HEK293 (cell line): ENCODE measurements around the gene ZNF506.
A peak's percentile ranks its signal among the peaks of the same experiment; 100 is the strongest.

Experiments
- CTCF ChIA-PET: fragments of 350-600 bp; formaldehyde crosslinking; extraction: SDS; loops from one replicate; lab custom pipeline; 2021; ENCODE audit warnings: antibody characterized with exemption; lab: Yijun Ruan, JAX
- POLR2A ChIA-PET: fragments of 300-600 bp; formaldehyde crosslinking; extraction: SDS; loops from one replicate; lab custom pipeline; 2020; ENCODE audit warnings: antibody characterized with exemption, inconsistent platforms; lab: Yijun Ruan, JAX
- H3K27ac ChIP-seq: fragments of 200-500 bp; sonication (Bioruptor generic); 2 replicates; pipeline ENCODE4 v1.5.1; 2014; ENCODE audit warnings: low read depth, low read length, control low read depth, inconsistent platforms; ENCODE audit errors: extremely low read depth
- H3K36me3 ChIP-seq, 2 experiments: fragments of 200-500 bp in 1 of 2; sonication (Bioruptor generic) in 1 of 2; 1 replicate in 1 of 2; 2 replicates in 1 of 2; pipeline ENCODE4 v1.5.1; 2014 to 2017; ENCODE audit warnings: inconsistent platforms in 2 of 2, low read length in 2 of 2; ENCODE audit not compliant: control insufficient read depth in 2 of 2, insufficient read depth in 1 of 2
- H3K4me1 ChIP-seq: fragments of 200-500 bp; sonication (Bioruptor generic); 2 replicates; pipeline ENCODE4 v1.5.1; 2014; ENCODE audit warnings: mild to moderate bottlenecking, low read length, inconsistent platforms; ENCODE audit not compliant: control insufficient read depth, insufficient read depth
- H3K4me3 ChIP-seq: 2 replicates; pipeline ENCODE4 v1.5.1; 2011; ENCODE audit warnings: low read depth, mild to moderate bottlenecking, control low read depth, low read length, moderate library complexity
- H3K9me3 ChIP-seq: fragments of 200-500 bp; sonication (Bioruptor generic); 2 replicates; pipeline ENCODE4 v1.5.1; 2014; ENCODE audit warnings: low read depth, low read length, inconsistent platforms; ENCODE audit not compliant: control insufficient read depth, insufficient read depth
- GFI1B ChIP-seq: fragments of 450-650 bp; formaldehyde crosslinking; IDR thresholded peaks from 2 replicates; pipeline ENCODE4 v1.5.1; 2016; ENCODE audit warnings: missing biosample characterization, missing genetic modification characterization
- HOXD13 ChIP-seq: sonication (generic); formaldehyde crosslinking; IDR thresholded peaks from 2 replicates; pipeline ENCODE4 v1.8.0; 2022; ENCODE audit warnings: missing genetic modification reagents, borderline replicate concordance
- KLF8 ChIP-seq: fragments of 450-650 bp; formaldehyde crosslinking; IDR thresholded peaks from 2 replicates; pipeline ENCODE4 v1.5.1; 2016; ENCODE audit warnings: missing biosample characterization, missing genetic modification characterization
- ZFP69B ChIP-seq: fragments of 450-650 bp; formaldehyde crosslinking; IDR thresholded peaks from 2 replicates; pipeline ENCODE4 v1.5.1; 2016; ENCODE audit warnings: missing biosample characterization, missing genetic modification characterization
- ZNF274 ChIP-seq, 2 experiments: fragments of 200-500 bp in 1 of 2; fragments of 450-650 bp in 1 of 2; sonication (Bioruptor generic) in 1 of 2; formaldehyde crosslinking in 1 of 2; IDR thresholded peaks; 2 replicates each; pipeline versions ENCODE4 v1.5.1 to v1.6.1; 2014 to 2016; ENCODE audit warnings: borderline replicate concordance in 1 of 2, inconsistent platforms in 1 of 2, low read length in 1 of 2, missing biosample characterization in 1 of 2, missing genetic modification characterization in 1 of 2
- ZNF350 ChIP-seq: fragments of 450-650 bp; formaldehyde crosslinking; IDR thresholded peaks from 2 replicates; pipeline ENCODE4 v1.5.0; 2017; ENCODE audit warnings: missing biosample characterization, mild to moderate bottlenecking, missing genetic modification characterization
- ZNF416 ChIP-seq: fragments of 450-650 bp; formaldehyde crosslinking; IDR thresholded peaks from 2 replicates; pipeline ENCODE4 v1.5.1; 2016; ENCODE audit warnings: missing biosample characterization, missing genetic modification characterization
- ZNF433 ChIP-seq: fragments of 450-650 bp; formaldehyde crosslinking; IDR thresholded peaks from 2 replicates; pipeline ENCODE4 v1.5.1; 2016; ENCODE audit warnings: missing biosample characterization, missing genetic modification characterization, low read depth
- ZNF529 ChIP-seq: fragments of 450-650 bp; formaldehyde crosslinking; IDR thresholded peaks from 2 replicates; pipeline ENCODE4 v1.5.1; 2017; ENCODE audit warnings: missing genetic modification characterization, missing biosample characterization; ENCODE audit not compliant: insufficient replicate concordance
- ZNF571 ChIP-seq: fragments of 450-650 bp; formaldehyde crosslinking; IDR thresholded peaks from 2 replicates; pipeline ENCODE4 v1.5.0; 2017; ENCODE audit warnings: missing biosample characterization, missing genetic modification characterization
- ZNF610 ChIP-seq: fragments of 450-650 bp; formaldehyde crosslinking; IDR thresholded peaks from 2 replicates; pipeline ENCODE4 v1.5.1; 2016; ENCODE audit warnings: missing biosample characterization, missing genetic modification characterization, borderline replicate concordance
- ZNF677 ChIP-seq: fragments of 450-650 bp; IDR thresholded peaks from 2 replicates; pipeline ENCODE4 v1.5.0; 2018; ENCODE audit warnings: missing biosample characterization, mild to moderate bottlenecking, missing genetic modification characterization, moderate library complexity
- ZNF776 ChIP-seq: fragments of 450-650 bp; formaldehyde crosslinking; IDR thresholded peaks from 2 replicates; pipeline ENCODE4 v1.5.0; 2017; ENCODE audit warnings: missing biosample characterization, missing genetic modification characterization, borderline replicate concordance
- ZSCAN30 ChIP-seq: fragments of 450-650 bp; IDR thresholded peaks from 2 replicates; pipeline ENCODE4 v1.5.1; 2018; ENCODE audit warnings: missing biosample characterization, mild to moderate bottlenecking, missing genetic modification characterization, moderate library complexity
- TF ChIP-seq, protein P1 (sequence below): fragments of 450-650 bp; formaldehyde crosslinking; IDR thresholded peaks from 2 replicates; pipeline ENCODE4 v1.5.1; 2017; ENCODE audit warnings: missing biosample characterization, mild to moderate bottlenecking, missing genetic modification characterization, moderate library complexity
- TF ChIP-seq, protein P2 (sequence below): fragments of 450-650 bp; IDR thresholded peaks from 2 replicates; pipeline ENCODE4 v1.5.1; 2018; ENCODE audit warnings: missing biosample characterization, missing genetic modification characterization

ZNF506 gene

GRCh38 chr19:19750842-19751790, 70.4 kb downstream of the ZNF506 start:
- ChIA-PET CTCF (interaction anchor here (0.5 to 0.7 kb wide), 2 partner anchors 16 to 20 kb away, joined by 3 read pairs; no protein-coding TSS in a partner anchor), POLR2A (interaction anchor here (1.3 kb wide), 1 partner anchor 25 kb away, joined by 3 read pairs; no protein-coding TSS in a partner anchor)
- H3K9me3 ChIP-seq: no peaks in the 10 kb centered on the region
- TF ChIP-seq ZNF610 (no peak), ZNF274 (IDR thresholded peaks at IDR 0.05; ENCODE audit: low read length) (no peak), ZNF274 (tag by site-specific recombination; IDR thresholded peaks at IDR 0.05; ENCODE audit: borderline replicate concordance) (no peak), GFI1B (tag by site-specific recombination) (no peak), ZNF416 (no peak), ZNF776 (tag by site-specific recombination) (no peak), ZNF433 (no peak), ZNF350 (tag by site-specific recombination) (no peak), ZNF529 (tag by site-specific recombination) (no peak), ZFP69B (tag by site-specific recombination) (no peak), KLF8 (tag by site-specific recombination) (no peak), HOXD13 (no peak), ZSCAN30 (tag by site-specific recombination) (no peak), ZNF571 (no peak)
- TF ChIP-seq, protein P1, sequence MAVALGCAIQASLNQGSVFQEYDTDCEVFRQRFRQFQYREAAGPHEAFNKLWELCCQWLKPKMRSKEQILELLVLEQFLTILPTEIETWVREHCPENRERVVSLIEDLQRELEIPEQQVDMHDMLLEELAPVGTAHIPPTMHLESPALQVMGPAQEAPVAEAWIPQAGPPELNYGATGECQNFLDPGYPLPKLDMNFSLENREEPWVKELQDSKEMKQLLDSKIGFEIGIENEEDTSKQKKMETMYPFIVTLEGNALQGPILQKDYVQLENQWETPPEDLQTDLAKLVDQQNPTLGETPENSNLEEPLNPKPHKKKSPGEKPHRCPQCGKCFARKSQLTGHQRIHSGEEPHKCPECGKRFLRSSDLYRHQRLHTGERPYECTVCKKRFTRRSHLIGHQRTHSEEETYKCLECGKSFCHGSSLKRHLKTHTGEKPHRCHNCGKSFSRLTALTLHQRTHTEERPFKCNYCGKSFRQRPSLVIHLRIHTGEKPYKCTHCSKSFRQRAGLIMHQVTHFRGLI (tag by site-specific recombination): no peak
- H3K27ac ChIP-seq: no peak overlapping the region
- H3K36me3 ChIP-seq: no peaks in the 10 kb centered on the region
- H3K4me3 ChIP-seq: no peak overlapping the region
- no peaks in the 10 kb centered on the region for H3K4me1 ChIP-seq

DNA sequence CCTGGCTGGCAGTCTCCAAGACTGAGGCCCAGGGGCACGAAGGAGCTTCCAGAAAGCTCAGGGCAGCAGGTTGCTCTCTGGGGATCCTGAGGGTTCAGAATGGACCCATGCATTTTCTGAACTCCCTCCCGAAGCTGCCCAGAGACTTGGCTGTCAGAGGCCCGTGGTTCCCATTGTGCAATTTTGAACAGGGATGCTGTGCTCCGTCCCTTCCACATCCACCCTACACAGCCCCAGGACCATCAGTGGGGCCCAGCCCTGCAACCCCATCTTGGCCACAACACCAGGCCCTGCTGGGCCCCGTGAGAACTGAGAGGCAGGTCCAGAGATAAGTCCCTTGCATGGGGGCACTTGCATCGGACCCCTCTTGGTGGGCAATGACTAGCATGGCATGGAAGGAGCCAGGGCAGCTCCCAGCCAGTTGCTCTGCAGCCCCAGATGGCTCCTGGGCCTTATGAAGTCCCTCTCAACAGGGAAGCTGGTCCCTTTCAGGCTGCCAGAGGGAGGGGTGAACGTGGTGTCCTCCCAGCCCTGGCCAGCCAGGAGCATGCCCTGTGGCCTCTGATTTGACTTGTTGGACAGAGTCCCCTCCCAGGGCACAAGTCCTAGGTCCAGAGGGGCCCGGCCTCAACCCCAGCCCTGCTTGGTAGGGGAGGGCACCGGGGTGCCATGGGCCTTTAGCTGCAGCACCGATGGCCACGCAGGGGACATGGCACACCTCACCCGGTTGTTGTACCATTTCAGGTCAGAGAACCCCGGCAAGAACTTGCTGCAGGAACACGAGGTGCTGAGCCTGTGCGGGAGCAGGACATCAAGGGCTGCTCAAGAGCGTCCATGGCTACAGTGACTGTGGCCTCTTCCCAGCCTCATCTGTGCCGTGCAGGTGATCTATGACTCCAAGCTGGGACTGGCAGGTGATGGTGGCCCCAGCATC, 71.4 kb downstream of the ZNF506 start:
- CTCF ChIA-PET: no interaction called here
- TF ChIP-seq, protein P2, sequence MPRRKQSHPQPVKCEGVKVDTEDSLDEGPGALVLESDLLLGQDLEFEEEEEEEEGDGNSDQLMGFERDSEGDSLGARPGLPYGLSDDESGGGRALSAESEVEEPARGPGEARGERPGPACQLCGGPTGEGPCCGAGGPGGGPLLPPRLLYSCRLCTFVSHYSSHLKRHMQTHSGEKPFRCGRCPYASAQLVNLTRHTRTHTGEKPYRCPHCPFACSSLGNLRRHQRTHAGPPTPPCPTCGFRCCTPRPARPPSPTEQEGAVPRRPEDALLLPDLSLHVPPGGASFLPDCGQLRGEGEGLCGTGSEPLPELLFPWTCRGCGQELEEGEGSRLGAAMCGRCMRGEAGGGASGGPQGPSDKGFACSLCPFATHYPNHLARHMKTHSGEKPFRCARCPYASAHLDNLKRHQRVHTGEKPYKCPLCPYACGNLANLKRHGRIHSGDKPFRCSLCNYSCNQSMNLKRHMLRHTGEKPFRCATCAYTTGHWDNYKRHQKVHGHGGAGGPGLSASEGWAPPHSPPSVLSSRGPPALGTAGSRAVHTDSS (tag by site-specific recombination): no peak
- 0 out of 2 replicates have a peak, but pooled peaks have one; percentile 47 for TF ChIP-seq ZNF677 (tag by site-specific recombination)
- TF ChIP-seq, all 188 proteins: peak for 1
- POLR2A ChIA-PET: interaction anchor here (1.2 kb wide), 1 partner anchor 26 kb away, joined by 3 read pairs; no protein-coding TSS in a partner anchor
- Histone ChIP-seq H3K36me3 (no peaks in the 10 kb centered on the region), H3K27ac (no peak overlapping the region), H3K4me1 (no peaks in the 10 kb centered on the region), H3K4me3 (no peak overlapping the region), H3K9me3 (no peaks in the 10 kb centered on the region)
